ENCODE results near the gene LDB3.

The LDB3 gene

GRCh38 chr10:86768412-86769062, 100.2 kb downstream of the LDB3 start:
- H3F3A ChIP-seq (ENCODE audit: insufficient read depth, low read length), result no peaks in the 10 kb centered on the region
- H3K9me2 ChIP-seq (ENCODE audit: low read depth, low read length), result no peaks in the 10 kb centered on the region
- H4K20me1 ChIP-seq (ENCODE audit: insufficient read depth, low read length), result 0 out of 2 replicates have a peak, but pooled peaks cover 3% of the 10 kb centered on the region
- no peaks in the 10 kb centered on the region for H3K9me3 ChIP-seq (ENCODE audit: low read length)
- no peak overlapping the region for H3K9ac ChIP-seq (ENCODE audit: low read length)
- no peaks in the 10 kb centered on the region for H3K27me3 ChIP-seq (ENCODE audit: insufficient read depth, low read length)
- no peak overlapping the region for H2AFZ ChIP-seq (ENCODE audit: low read length)
- H3K4me2 ChIP-seq (ENCODE audit: low read length), result no peak overlapping the region
- no peak overlapping the region for H3K27ac ChIP-seq (ENCODE audit: low read depth, low read length, poor library complexity, severe bottlenecking)
- TF ChIP-seq CTCF (IDR thresholded peaks at IDR 0.05; ENCODE audit: low read length) (no peak), EZH2 (IDR thresholded peaks at IDR 0.05; ENCODE audit: borderline replicate concordance, low read length) (no peak)
- no peaks in the 10 kb centered on the region for H3K36me3 ChIP-seq (ENCODE audit: insufficient read depth, low read length)
- H3K4me3 ChIP-seq (ENCODE audit: low read depth, low read length, poor library complexity, severe bottlenecking), result no peak overlapping the region
- H3K79me2 ChIP-seq (ENCODE audit: insufficient read depth, low read length), result no peaks in the 10 kb centered on the region
- no peaks in the 10 kb centered on the region for H3K4me1 ChIP-seq (ENCODE audit: insufficient read depth, low read length, severe bottlenecking)

GRCh38 chr10:86769991-86770390, 101.7 kb downstream of the LDB3 start:
- TF ChIP-seq EZH2 (IDR thresholded peaks at IDR 0.05; ENCODE audit: borderline replicate concordance, low read length), result no peak
- TF ChIP-seq CTCF (IDR thresholded peaks at IDR 0.05; ENCODE audit: low read length), result no peak
- Histone ChIP-seq H3K27me3 (ENCODE audit: insufficient read depth, low read length) (no peaks in the 10 kb centered on the region), H3K4me3 (ENCODE audit: low read depth, low read length, poor library complexity, severe bottlenecking) (no peak overlapping the region), H2AFZ (ENCODE audit: low read length) (no peak overlapping the region), H4K20me1 (ENCODE audit: insufficient read depth, low read length) (0 out of 2 replicates have a peak, but pooled peaks cover 3% of the 10 kb centered on the region), H3K9me2 (ENCODE audit: low read depth, low read length) (no peaks in the 10 kb centered on the region), H3K27ac (ENCODE audit: low read depth, low read length, poor library complexity, severe bottlenecking) (no peak overlapping the region), H3K9me3 (ENCODE audit: low read length) (no peaks in the 10 kb centered on the region), H3K4me1 (ENCODE audit: insufficient read depth, low read length, severe bottlenecking) (no peaks in the 10 kb centered on the region), H3K79me2 (ENCODE audit: insufficient read depth, low read length) (no peaks in the 10 kb centered on the region), H3F3A (ENCODE audit: insufficient read depth, low read length) (no peaks in the 10 kb centered on the region), H3K36me3 (ENCODE audit: insufficient read depth, low read length) (no peaks in the 10 kb centered on the region), H3K4me2 (ENCODE audit: low read length) (no peak overlapping the region), H3K9ac (ENCODE audit: low read length) (no peak overlapping the region)

GRCh38 chr10:86770412-86770960, 102.2 kb downstream of the LDB3 start:
- no peaks in the 10 kb centered on the region for H3K9me2 ChIP-seq (ENCODE audit: low read depth, low read length)
- TF ChIP-seq CTCF (IDR thresholded peaks at IDR 0.05; ENCODE audit: low read length), result no peak
- no peak for TF ChIP-seq EZH2 (IDR thresholded peaks at IDR 0.05; ENCODE audit: borderline replicate concordance, low read length)
- H3K27ac ChIP-seq (ENCODE audit: low read depth, low read length, poor library complexity, severe bottlenecking), result no peak overlapping the region
- no peaks in the 10 kb centered on the region for H3K9me3 ChIP-seq (ENCODE audit: low read length)
- H3K4me3 ChIP-seq (ENCODE audit: low read depth, low read length, poor library complexity, severe bottlenecking), result no peak overlapping the region
- no peaks in the 10 kb centered on the region for H3K4me1 ChIP-seq (ENCODE audit: insufficient read depth, low read length, severe bottlenecking)
- no peak overlapping the region for H2AFZ ChIP-seq (ENCODE audit: low read length)
- no peaks in the 10 kb centered on the region for H3K27me3 ChIP-seq (ENCODE audit: insufficient read depth, low read length)
- no peak overlapping the region for H3K9ac ChIP-seq (ENCODE audit: low read length)
- H3F3A ChIP-seq (ENCODE audit: insufficient read depth, low read length), result no peaks in the 10 kb centered on the region
- 0 out of 2 replicates have a peak, but pooled peaks cover 3% of the 10 kb centered on the region for H4K20me1 ChIP-seq (ENCODE audit: insufficient read depth, low read length)
- no peaks in the 10 kb centered on the region for H3K36me3 ChIP-seq (ENCODE audit: insufficient read depth, low read length)
- H3K4me2 ChIP-seq (ENCODE audit: low read length), result no peak overlapping the region
- H3K79me2 ChIP-seq (ENCODE audit: insufficient read depth, low read length), result no peaks in the 10 kb centered on the region

Measured in OCI-LY1 (cell line).